GM18526 (cell line): Measurements from ENCODE around the gene FOXR2.

Experiments
- POLR2A ChIP-seq: IDR thresholded peaks from 3 replicates; pipeline ENCODE4 v1.6.1; 2011; ENCODE audit not compliant: insufficient read length; ENCODE audit errors: extremely low read depth

FOXR2 gene

GRCh38 chrX:55623100-55623499, at the start of gene FOXR2:
TSS of gene FOXR2 (plus strand) at chrX:55623400. CDS start at chrX:55623712, 312 bp downstream.
- no peak for TF ChIP-seq POLR2A

GRCh38 chrX:55579115-55579514, 44.1 kb upstream of the FOXR2 start:
- TF ChIP-seq POLR2A, result no peak

GRCh38 chrX:55582447-55582846, 40.8 kb upstream of the FOXR2 start:
- no peak for TF ChIP-seq POLR2A

- no peak for TF ChIP-seq POLR2A
These were observed 29.9 kb upstream of the FOXR2 start for GRCh38 chrX:55593296-55593695.

- no peak for TF ChIP-seq POLR2A
These were observed 29.4 kb upstream of the FOXR2 start for GRCh38 chrX:55593756-55594257.

- no peak for TF ChIP-seq POLR2A
These were observed 24.9 kb upstream of the FOXR2 start for GRCh38 chrX:55598333-55598732.

GRCh38 chrX:55619547-55619946, 3.7 kb upstream of the FOXR2 start:
- no peak for TF ChIP-seq POLR2A

GRCh38 chrX:55624403-55624802, 1.2 kb downstream of the FOXR2 start:
- no peak for TF ChIP-seq POLR2A

- TF ChIP-seq POLR2A, result no peak
These were observed 12.9 kb downstream of the FOXR2 start for GRCh38 chrX:55636109-55636508.

- no peak for TF ChIP-seq POLR2A
These were observed 15.7 kb downstream of the FOXR2 start for GRCh38 chrX:55638933-55639332.

GRCh38 chrX:55640854-55641253, 17.7 kb downstream of the FOXR2 start:
- no peak for TF ChIP-seq POLR2A

GRCh38 chrX:55648434-55648833, 25.2 kb downstream of the FOXR2 start:
- no peak for TF ChIP-seq POLR2A

- TF ChIP-seq POLR2A, result no peak
These were observed 36.7 kb downstream of the FOXR2 start for GRCh38 chrX:55659931-55660330.

- no peak for TF ChIP-seq POLR2A
These were observed 40.4 kb downstream of the FOXR2 start for GRCh38 chrX:55663584-55663983.

GRCh38 chrX:55668084-55668483, 44.9 kb downstream of the FOXR2 start:
- no peak for TF ChIP-seq POLR2A
